AG10803 (cell line): Measurements from ENCODE around the gene IPPK.

Experiments used
- DNase-seq: peaks from one replicate; pipeline ENCODE4 v3.0.0; 2010; ENCODE audit warnings: low read depth
- H3K4me3 ChIP-seq: 2 replicates; pipeline ENCODE4 v1.5.1; 2011; ENCODE audit warnings: mild to moderate bottlenecking, low read length, control low read depth
- CTCF ChIP-seq: conservative IDR thresholded peaks from 2 replicates; pipeline ENCODE4 v1.5.1; 2011; ENCODE audit warnings: mild to moderate bottlenecking, low read length, control low read depth, inconsistent platforms

IPPK gene

GRCh38 chr9:92652461-92652860 lies 17.5 kb downstream of the IPPK start:
- H3K4me3 ChIP-seq: no peak overlapping the region
- TF ChIP-seq CTCF: no peak
- peak; percentile 52 for DNase-seq

- H3K4me3 ChIP-seq: no peak overlapping the region
- TF ChIP-seq CTCF: no peak
- DNase-seq: peak; percentile 82
These were observed 18.9 kb downstream of the IPPK start for GRCh38 chr9:92650839-92651621.

GRCh38 chr9:92650296-92650695 lies 19.6 kb downstream of the IPPK start:
- H3K4me3 ChIP-seq: no peak overlapping the region
- no peak for DNase-seq
- TF ChIP-seq CTCF: no peak

- DNase-seq: no peak
- H3K4me3 ChIP-seq: no peak overlapping the region
- no peak for TF ChIP-seq CTCF
These were observed 20.9 kb downstream of the IPPK start for GRCh38 chr9:92649007-92649406.

GRCh38 chr9:92648474-92648971 lies 21.4 kb downstream of the IPPK start:
- no peak for TF ChIP-seq CTCF
- no peak for DNase-seq
- no peak overlapping the region for H3K4me3 ChIP-seq

- H3K4me3 ChIP-seq: no peak overlapping the region
- no peak for DNase-seq
- TF ChIP-seq CTCF: no peak
These were observed 22.1 kb downstream of the IPPK start for GRCh38 chr9:92647671-92648473.

- H3K4me3 ChIP-seq: no peak overlapping the region
- DNase-seq: no peak
- TF ChIP-seq CTCF: no peak
These were observed 24.9 kb downstream of the IPPK start for GRCh38 chr9:92645041-92645440.
